Fibroblast of skin of left biceps (primary cell): ENCODE results near the gene LRP10.
"Not testable (repeated sequence)": the region's sequence is repeated elsewhere in the genome, so short reads cannot be mapped to it uniquely, and the experiment has no call there.

Experiments used
- DNase-seq, 2 experiments: peaks; one replicate each; pipeline ENCODE4 v3.0.0-alpha.2; 2013; ENCODE audit warnings: low read depth in 2 of 2

The LRP10 gene

DNA sequence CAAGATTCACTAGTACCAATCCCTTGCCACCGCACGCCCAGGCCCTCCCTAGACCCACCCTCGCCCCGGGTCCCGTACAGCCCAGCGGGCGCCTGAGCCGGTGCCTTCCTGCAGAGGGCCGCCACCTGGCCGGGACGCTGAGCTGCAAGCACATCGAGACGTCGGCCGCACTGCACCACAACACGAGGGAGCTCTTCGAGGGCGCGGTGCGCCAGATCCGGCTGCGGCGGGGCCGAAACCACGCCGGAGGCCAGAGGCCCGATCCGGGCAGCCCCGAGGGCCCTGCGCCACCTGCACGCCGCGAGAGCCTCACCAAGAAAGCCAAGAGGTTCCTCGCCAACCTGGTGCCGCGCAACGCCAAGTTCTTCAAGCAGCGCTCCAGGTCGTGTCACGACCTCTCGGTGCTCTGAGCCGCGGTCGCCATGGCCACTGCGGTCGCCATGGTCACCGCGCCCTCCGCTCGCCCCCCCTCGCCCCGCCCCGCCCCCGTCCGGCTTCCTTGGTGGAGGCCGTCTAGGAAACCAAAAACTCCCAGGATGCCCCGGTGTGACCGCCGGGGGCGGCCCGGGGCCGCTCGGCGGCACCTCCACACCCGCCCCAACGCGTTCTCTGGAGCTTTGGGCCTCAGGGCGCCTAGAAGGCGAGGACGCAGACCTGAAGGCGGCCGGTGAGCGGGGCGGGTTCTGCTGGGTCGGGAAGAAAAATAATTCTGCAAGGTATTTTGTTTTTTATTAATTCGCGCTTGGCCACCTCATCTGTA is 15.1 kb downstream of the LRP10 start:
- no peak for DNase-seq

GRCh38 chr14:22887260-22887989 is 15.9 kb downstream of the LRP10 start:
- no peak for DNase-seq

DNA sequence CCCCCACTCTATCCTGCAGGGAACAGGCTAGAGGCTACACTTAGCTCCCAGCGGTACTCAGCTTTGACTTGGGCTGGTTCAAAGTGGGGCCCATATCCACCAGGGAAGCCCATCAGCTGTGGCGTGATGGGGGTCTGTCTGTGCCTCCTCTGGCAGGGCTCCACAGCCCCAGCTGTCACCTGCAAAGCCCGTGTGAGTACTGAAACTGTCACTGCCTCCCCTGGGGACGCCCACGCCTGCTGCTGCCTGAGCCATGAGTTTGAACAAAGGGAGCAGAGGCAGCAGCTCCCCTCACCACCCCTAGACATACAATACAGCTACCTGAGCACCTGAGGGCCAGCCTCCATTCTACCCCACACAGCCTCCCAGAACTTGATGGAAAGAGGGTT is 16.4 kb downstream of the LRP10 start:
- DNase-seq = no peak

DNA sequence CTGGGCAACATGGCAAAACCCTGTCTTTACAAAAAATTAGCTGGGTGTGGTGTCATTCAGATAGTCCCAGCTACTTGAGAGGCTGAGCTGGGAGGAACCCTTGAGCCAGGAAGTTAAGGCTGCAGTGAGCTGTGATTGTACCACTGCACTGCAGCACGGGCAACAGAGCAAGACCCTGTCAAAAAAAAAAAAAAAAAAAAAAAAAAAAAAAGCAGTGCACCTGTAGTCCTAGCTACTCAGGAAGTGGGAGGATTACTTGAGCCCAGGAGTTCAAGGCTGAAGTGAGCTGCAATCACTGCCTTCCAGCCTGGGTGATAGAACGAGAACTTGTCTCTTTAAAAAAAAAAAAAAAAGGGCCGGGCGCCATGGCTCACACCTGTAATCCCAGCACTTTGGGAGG is 17.1 kb downstream of the LRP10 start:
- no peak for DNase-seq

- DNase-seq = no peak
Measured at GRCh38 chr14:22890416-22890815, 18.9 kb downstream of the LRP10 start.

DNA sequence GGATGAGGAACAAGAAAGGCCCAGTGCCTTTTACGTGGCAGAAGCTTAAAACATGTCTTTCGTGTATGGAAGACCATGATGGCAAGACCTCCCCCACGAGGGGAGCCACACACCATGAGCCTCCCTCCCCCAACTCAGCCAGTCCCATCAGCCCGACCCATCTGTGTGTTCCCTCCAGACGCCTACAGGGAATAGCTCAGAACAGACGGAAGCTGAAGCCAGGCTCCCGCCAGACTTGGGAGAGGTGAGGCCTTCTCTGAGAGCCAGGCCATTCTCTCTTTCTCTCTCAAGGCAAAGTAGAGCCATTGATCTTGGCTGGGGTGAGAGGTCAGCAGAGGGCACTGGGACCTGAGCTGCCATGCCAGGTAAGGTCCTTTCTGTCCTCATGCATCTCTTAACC is 20.9 kb downstream of the LRP10 start:
- no peak for DNase-seq

GRCh38 chr14:22893706-22894105 is 22.2 kb downstream of the LRP10 start:
- no peak for DNase-seq

GRCh38 chr14:22895402-22895801 is 23.9 kb downstream of the LRP10 start:
- no peak for DNase-seq

GRCh38 chr14:22896356-22896755 is 24.8 kb downstream of the LRP10 start:
- no peak for DNase-seq

GRCh38 chr14:22896760-22897159 is 25.2 kb downstream of the LRP10 start:
- no peak for DNase-seq

DNA sequence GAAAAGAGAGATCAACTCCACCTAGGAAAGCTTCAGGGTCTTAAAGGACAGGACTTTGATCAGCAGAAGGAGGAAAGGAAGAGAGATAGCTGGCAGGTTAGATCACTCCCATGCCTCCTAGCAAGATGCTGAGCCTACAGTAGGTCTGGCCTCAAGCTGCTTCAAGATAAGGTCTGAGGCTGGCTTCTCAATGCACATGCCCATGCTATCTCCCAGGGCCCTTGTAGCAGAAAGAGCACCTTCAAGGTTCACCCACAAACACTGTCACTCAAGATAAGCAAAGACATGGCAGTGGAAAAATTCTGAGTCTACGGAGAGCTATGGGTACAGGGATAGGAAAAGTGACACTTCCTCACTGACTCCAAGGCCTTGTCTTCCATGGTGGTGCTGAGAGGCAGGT is 25.8 kb downstream of the LRP10 start:
- DNase-seq = no peak

DNA sequence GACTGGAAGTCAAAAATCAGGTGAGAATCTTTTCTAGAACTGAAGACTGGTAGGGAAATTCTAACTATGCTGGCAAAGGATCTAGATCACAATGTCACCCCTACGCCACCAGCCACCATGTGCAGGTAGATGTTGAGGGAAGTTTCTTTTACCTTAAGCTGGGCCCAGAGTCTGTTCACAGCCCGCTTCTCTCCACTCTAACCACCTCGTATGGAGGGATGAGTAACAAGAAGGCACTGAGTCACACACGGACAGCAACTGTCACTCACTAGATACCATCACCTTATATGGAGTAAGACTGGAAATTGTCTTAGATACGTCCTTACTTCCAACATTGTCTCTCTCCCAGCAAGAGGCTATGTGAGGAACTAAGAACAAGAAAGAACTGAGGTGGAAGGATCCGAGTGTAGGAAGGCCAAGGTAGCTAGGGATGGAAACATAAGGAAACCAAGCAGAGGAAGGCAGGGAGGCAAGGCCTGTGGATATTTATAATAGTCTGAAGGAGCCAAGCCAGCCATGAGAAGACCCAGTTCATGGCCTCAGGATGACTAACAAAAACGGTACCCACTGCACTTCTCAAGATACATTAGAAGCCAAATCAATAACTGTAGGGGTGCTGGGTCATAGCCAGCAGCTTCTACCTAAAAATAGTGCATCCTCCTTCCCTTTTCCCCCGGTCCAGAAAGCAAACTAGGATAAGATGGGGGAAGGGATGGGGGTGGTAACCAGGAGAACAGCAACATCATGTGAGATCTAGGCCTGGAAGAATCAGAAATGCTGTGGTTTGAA is 27.0 kb downstream of the LRP10 start:
- DNase-seq = peak; percentile 52 to 55

GRCh38 chr14:22900081-22900799 is 28.7 kb downstream of the LRP10 start:
- peak in 1 of 2 experiments; percentile 39 for DNase-seq

GRCh38 chr14:22901799-22902198 is 30.3 kb downstream of the LRP10 start:
- DNase-seq = no peak

DNA sequence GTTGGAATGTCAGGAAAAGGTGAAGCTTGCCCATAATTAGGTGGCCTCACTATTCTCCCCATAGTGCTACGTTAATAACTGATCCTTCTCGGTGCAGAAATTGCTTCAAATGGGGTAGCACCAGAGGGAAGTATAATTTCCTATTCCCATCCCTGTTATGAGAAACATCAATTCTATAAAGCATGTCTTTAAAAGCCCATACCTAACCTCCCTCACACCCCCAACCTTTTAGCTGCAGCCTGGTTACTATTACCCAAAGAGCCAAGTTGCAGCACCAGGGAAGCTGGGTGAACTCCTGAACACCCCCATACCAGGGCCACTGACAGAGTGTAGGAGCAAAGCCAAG is 32.2 kb downstream of the LRP10 start:
- no peak for DNase-seq

GRCh38 chr14:22905627-22906026 is 34.1 kb downstream of the LRP10 start:
- DNase-seq = no peak

DNA sequence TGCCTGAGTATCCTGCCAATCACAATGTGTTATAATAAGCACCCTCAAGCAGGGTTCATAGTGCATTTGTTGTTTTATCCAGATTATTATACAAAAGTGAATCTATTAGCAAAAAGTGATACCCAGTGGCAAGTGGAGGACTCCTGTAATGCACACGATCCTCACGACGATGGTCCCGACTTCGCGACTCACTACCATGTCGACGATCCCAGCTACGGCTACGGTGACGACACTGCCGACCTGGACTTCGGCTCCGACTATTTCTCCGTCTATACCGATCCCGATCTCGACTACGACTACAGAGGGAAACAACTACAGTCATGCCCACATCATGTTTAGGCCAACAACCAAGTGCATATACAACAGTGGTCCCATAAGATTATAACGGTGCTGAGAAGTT is 34.5 kb downstream of the LRP10 start:
- DNase-seq = no peak

- no peak for DNase-seq
Measured at GRCh38 chr14:22907429-22907828, 35.9 kb downstream of the LRP10 start.

- DNase-seq = no peak
Measured at GRCh38 chr14:22908601-22909000, 37.1 kb downstream of the LRP10 start.

DNA sequence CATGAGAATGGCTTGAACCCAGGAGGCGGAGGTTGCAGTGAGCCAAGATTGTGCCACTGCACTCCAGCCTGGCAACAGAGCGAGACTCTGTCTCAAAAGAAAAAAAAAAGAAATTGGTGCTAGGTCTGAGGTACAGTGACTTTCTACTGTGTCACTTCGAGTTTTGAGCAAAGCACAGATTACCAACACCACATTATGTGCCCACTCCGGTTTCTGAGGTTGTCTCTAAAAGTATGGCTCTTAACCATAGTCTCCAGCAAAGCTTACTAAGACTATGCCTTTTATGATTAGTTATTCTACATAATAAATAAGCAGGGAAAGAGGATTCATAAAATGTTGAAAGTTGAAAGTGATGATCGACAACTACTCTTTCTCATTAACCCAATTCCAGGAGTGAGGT is 39.4 kb downstream of the LRP10 start:
- no peak for DNase-seq

DNA sequence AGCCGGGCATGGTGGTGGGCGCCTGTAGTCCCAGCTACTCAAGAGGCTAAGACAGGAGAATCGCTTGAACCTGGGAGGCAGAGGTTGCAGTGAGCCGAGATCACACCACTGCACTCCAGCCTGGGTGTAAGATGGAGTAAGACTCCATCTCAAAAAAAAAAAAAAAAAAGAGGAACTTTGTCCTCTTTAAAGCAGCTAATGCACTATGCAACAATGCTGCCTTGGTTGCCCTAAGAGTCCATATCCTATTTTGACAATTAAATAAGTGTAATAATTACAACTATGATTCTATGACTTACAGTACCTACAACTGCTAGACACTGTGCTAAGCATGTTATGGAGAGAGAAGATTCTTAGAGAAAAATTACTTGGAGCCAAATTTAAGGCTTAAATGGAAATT is 43.3 kb downstream of the LRP10 start:
- DNase-seq = not testable (repeated sequence)

GRCh38 chr14:22915886-22916521 is 44.5 kb downstream of the LRP10 start:
- DNase-seq = no peak
